Cerebellar nuclear complex (tissue), 1 donor: ENCODE measurements around the gene OR10H1.
"Not testable (repeated sequence)": the region's sequence is repeated elsewhere in the genome, so short reads cannot be mapped to it uniquely, and the experiment has no call there.

ENCODE experiments used
- DNase-seq, 2 experiments: peaks; one replicate each; lab custom pipeline; 2025; lab: John Stamatoyannopoulos, UW

OR10H1 gene

DNA sequence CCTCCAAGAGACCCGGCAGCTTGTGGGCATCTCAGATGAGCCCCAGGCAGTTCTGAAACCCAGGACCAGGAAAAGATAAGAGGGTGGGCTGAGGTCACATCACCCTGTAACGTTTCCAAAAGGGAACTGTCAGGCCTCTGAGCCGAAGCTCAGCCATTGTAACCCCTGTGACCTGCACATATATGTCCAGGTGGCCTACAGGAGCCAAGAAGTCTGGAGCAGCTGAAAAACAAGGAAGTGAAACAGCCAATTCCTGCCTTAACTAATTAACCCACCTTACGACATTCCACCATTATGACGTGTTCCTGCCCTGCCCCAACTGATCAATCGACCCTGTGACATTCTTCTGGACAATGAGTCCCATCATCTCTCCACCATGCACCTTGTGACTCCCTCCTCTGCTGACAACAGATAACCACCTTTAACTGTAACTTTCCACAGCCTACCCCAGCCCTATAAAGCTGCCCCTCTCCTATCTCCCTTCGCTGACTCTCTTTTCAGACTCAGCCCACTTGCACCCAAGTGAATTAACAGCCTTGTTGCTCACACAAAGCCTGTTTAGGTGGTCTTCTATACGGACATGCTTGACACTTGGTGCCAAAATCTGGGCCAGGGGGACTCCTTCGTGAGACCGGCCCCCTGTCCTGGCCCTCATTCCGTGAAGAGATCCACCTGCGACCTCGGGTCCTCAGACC lies 13.3 kb upstream of the OR10H1 start:
- DNase-seq = not testable (repeated sequence)

DNA sequence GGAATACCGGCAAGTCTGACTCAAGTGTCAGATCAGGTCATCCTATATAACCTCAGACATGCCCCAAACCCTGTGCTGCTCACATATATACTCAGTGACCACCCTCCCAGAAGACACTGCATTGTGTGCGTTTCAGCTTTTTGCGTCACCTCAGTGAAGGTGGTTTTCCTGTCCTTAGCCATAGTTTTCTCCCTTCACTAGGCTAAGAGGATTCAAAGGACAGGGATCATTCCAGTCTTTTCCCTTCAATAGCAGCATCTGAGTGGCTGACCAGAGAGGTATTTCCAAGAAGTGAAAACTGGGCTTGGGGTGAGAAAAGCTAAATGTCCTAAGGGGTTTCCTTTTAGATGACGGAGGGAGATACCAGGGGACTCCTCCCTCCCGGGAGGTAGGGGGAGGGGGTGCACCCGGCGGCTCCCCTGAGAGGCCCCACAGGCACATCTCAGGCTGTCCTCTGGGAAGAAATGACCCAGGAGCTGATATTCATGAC lies 12.7 kb upstream of the OR10H1 start:
- DNase-seq = no peak

- DNase-seq = no peak
Measured at GRCh38 chr19:15825753-15826152, 10.3 kb upstream of the OR10H1 start.

- no peak for DNase-seq
Measured at GRCh38 chr19:15820646-15821045, 5.2 kb upstream of the OR10H1 start.

GRCh38 chr19:15813916-15814315 lies 1.5 kb downstream of the OR10H1 start:
- no peak for DNase-seq

DNA sequence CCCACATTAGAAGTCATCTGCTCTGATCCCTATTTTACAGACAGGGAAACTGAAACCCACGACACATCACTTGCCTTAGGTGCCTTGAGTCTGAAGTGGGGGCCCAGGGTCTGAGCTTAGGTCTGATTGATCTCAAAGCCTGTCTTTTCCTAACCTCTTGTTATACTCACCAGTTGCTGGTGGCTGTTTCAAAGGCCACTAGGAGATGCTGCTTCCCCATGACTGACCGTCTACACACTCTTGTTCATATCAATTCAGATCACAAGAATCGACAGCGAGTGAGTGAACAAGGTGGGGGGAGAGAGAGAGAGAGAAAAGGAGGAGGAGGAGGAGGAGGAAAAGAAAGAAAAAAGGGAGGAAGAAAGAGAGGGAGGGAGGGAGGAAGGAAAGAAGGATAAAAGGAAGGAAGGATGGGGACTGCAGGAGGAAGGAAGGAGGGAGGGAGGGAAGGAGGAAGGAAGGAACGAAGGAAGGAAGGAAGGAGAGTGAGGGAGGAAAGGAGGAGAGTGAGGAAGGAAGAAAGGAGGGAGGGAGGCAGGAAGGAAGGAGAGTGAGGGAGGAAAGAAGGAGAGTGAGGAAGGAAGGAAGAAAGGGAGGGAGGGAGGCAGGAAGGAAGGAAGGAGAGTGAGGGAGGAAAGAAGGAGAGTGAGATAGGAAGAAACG lies 3.3 kb downstream of the OR10H1 start:
- DNase-seq = no peak

- no peak for DNase-seq
Measured at GRCh38 chr19:15811476-15811875, 4.0 kb downstream of the OR10H1 start.

- DNase-seq = no peak
Measured at GRCh38 chr19:15810335-15810734, 5.1 kb downstream of the OR10H1 start.

DNA sequence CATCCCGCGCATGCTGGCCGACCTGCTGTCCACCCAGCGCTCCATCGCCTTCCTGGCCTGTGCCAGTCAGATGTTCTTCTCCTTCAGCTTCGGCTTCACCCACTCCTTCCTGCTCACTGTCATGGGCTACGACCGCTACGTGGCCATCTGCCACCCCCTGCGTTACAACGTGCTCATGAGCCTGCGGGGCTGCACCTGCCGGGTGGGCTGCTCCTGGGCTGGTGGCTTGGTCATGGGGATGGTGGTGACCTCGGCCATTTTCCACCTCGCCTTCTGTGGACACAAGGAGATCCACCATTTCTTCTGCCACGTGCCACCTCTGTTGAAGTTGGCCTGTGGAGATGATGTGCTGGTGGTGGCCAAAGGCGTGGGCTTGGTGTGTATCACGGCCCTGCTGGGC lies 21.2 kb downstream of the OR10H1 start:
- not testable (repeated sequence) for DNase-seq

DNA sequence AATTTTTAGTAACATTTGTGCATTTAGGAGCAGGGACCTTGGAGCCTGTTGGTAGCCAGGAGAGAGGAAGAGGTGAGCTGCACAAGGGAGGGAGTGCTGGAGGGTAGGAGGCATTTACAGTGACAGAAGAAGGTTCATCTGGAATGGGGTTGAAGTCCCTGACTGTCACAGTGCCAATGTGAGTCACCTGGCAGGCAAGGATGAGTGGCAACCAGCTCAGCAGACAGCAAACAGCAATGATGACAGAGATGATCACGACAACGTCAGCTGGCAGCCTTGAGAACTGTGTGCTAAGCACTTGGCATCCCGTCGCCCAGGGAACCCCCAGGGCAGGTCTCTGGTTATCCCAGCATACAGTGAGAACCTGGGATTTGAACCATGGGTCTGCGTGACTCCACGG lies 25.4 kb downstream of the OR10H1 start:
- DNase-seq = no peak

GRCh38 chr19:15788594-15789270 lies 26.7 kb downstream of the OR10H1 start:
- DNase-seq = no peak

- DNase-seq = no peak
Measured at GRCh38 chr19:15787611-15788155, 27.8 kb downstream of the OR10H1 start, which contains the start of gene OR10H5. TSS of gene OR10H5 (plus strand) at chr19:15787661. CDS start at chr19:15794049, 6,388 bp downstream.

- DNase-seq = not testable (repeated sequence)
Measured at GRCh38 chr19:15782896-15783295, 32.6 kb downstream of the OR10H1 start.

GRCh38 chr19:15782211-15782610 lies 33.3 kb downstream of the OR10H1 start:
- no peak for DNase-seq

- DNase-seq = no peak
Measured at GRCh38 chr19:15781661-15782060, 33.8 kb downstream of the OR10H1 start.

GRCh38 chr19:15780610-15781418 lies 34.6 kb downstream of the OR10H1 start:
- no peak for DNase-seq

DNA sequence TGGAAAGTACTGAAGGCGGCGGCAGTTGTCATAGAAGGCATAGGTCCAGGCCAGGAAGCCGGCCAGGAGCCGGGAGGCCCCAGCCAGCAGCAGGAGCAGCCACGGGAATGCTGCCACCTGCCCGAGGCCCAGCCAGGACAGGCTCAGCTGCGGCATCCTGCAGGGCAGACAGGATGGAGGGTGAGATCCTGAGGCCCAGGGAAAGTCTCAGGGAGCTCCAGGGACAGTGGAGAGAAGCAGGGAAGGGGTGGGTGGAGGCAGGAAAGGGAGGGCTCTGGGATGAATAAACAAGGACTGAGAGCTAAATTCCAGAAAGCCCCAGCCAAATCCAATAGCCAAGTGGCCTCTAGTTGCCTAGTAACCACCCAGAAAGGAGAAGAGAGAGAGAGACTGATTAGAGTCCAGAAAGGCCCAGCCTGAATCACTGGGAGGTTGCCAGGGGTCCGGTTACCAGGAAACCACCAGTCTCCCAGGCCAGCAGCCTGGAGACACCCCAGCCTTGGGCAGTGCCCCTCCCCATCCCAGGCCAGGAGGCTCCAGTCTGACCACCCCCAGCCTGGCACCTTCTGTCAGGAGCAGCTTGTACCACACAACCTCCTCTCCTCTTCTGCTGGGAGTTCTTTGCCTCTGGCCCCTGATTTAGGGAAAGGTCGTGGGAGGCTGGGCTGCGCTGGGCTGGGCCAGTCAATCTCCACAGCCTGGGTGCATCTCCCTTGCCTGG lies 35.5 kb downstream of the OR10H1 start:
- peak; percentile 58 to 85 for DNase-seq

DNA sequence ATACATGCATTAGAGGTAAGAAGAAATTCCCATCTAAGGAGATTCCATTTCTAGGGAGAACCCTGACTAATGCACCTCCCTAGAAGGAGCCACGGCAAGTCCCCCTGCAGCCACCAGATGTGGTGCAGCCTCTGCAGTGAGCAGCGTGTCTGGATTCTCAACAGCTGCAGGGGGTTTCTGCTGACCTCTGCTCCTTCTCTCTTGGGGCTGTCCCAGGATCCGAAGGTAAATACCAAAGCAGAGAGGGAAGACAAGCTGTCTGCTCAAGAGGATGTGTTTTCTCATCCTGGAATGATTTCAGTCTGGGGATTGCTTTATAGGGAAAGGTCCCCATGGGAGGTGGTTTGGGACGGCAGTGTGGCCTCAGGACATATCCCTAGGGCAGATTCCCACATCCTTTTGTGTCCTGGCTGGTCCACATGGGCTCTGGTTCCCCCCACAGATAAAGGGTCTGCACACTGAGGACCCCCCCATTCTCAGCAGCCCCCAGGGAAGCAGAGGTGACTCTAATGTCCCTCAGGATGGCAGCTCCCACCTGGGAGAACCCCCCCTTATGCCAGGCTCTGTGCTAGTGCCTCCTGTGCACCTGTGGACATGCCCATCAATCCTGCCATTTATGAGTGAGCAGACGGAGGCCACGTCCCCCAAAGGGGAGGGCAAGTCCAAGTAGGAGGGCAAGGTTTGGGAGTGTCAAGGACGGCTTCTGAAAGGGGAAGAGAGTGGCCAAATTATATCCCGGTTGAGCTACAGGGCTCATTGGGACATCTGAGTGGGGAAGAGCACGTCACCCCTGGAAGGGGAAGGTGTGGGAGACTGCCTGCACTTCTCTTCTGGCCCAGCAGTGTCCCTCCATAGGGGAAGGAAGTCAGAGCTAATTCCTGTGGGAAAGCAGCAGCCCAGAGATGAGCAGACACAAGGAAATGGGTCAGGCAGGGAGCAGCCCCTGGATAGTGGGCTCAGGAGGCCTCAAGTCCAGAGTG lies 38.2 kb downstream of the OR10H1 start:
- no peak for DNase-seq

DNA sequence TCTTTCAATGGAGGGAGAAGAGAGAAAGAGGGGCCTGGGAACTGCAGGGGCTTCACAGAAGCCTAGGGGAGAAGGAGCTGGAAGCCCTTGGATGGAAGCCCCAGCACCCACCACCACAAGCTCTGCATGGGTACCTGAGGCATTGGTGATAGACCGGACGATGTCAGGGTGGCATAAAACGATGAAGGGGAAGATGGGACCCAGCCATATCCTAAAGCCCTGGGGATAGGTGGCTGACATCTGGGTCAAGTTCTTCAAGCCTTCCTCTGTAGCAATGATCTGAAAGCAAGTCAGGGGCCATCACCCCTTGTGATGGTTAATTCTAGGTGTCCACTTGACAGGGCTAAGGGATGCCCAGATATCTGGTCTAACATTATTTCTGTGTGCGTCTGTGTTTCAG lies 39.2 kb downstream of the OR10H1 start:
- no peak for DNase-seq

GRCh38 chr19:15775249-15775648 lies 40.2 kb downstream of the OR10H1 start:
- DNase-seq = no peak
